PC-3 (cell line): ENCODE results near the gene THBS3. TPM values are rescaled to one million over a fixed set of nuclear protein-coding genes. Genes with fewer than 3 reads are reported as not detected.
"Not testable (repeated sequence)": the region's sequence is repeated elsewhere in the genome, so short reads cannot be mapped to it uniquely, and the experiment has no call there.

Source experiments
- ATAC-seq: fragments of 200-7000 bp; cut with Tn5 transposase; 2 replicates; pipeline ENCODE4 v1.9.1; 2020; ENCODE audit warnings: mild to moderate bottlenecking, moderate library complexity
- BruUV-seq: library from RNA; stranded (reverse); fragments of 400-500 nt; replicated peaks from 2 replicates; lab custom pipeline; 2021; lab: Mats Ljungman, UMichigan
- CTCF ChIA-PET: fragments of 300-600 bp; sonication (Branson Sonifier 250); formaldehyde crosslinking; loops from one replicate; lab custom pipeline; 2022; ENCODE audit warnings: antibody characterized with exemption; lab: Charles Lee
- POLR2A ChIA-PET: fragments of 300-600 bp; sonication (Branson Sonifier 250); formaldehyde crosslinking; loops from one replicate; lab custom pipeline; 2022; ENCODE audit warnings: antibody characterized with exemption; ENCODE audit not compliant: unreplicated experiment; lab: Charles Lee
- DNase-seq: peaks from one replicate; pipeline ENCODE4 v3.0.0-alpha.2; 2015
- H2AFZ ChIP-seq: fragments of 300-600 bp; sonication (generic); 2 replicates; pipeline ENCODE4 v1.6.0; 2016; ENCODE audit warnings: antibody characterized with exemption, low read length
- H3F3A ChIP-seq: fragments of 300-600 bp; sonication (generic); one replicate; pipeline ENCODE4 v1.6.0; 2017; ENCODE audit warnings: antibody characterized with exemption, low read length, control low read depth, mild to moderate bottlenecking; ENCODE audit not compliant: unreplicated experiment
- H3K27ac ChIP-seq: fragments of 300-600 bp; sonication (generic); 2 replicates; pipeline ENCODE4 v1.5.1; 2016; ENCODE audit warnings: mild to moderate bottlenecking, low read length
- H3K27me3 ChIP-seq: fragments of 300-600 bp; sonication (generic); 2 replicates; pipeline ENCODE4 v1.6.1; 2016; ENCODE audit warnings: low read length, mixed read lengths
- H3K36me3 ChIP-seq: fragments of 300-600 bp; sonication (generic); 2 replicates; pipeline ENCODE4 v1.6.1; 2016; ENCODE audit warnings: low read depth, mixed run types, low read length, mixed read lengths
- H3K4me1 ChIP-seq: fragments of 300-600 bp; sonication (generic); 2 replicates; pipeline ENCODE4 v1.5.1; 2016; ENCODE audit warnings: low read length; ENCODE audit not compliant: insufficient read depth
- H3K4me2 ChIP-seq: fragments of 300-600 bp; sonication (generic); 2 replicates; pipeline ENCODE4 v1.6.0; 2016; ENCODE audit warnings: low read length
- H3K4me3 ChIP-seq: fragments of 300-600 bp; sonication (generic); 2 replicates; pipeline ENCODE4 v1.5.1; 2016; ENCODE audit warnings: mild to moderate bottlenecking, low read length, mixed read lengths
- H3K79me2 ChIP-seq: fragments of 300-600 bp; sonication (generic); 2 replicates; pipeline ENCODE4 v1.6.1; 2017; ENCODE audit warnings: low read length, mixed read lengths
- H3K9ac ChIP-seq: fragments of 300-600 bp; sonication (generic); 2 replicates; pipeline ENCODE4 v1.6.0; 2016; ENCODE audit warnings: mild to moderate bottlenecking, low read length
- H3K9me2 ChIP-seq: fragments of 300-600 bp; sonication (generic); replicated peaks from 2 replicates; pipeline ENCODE4 v1.6.1; 2016; ENCODE audit warnings: mixed run types, low read length, mixed read lengths
- H3K9me3 ChIP-seq: fragments of 300-600 bp; sonication (generic); 2 replicates; pipeline ENCODE4 v1.6.1; 2016; ENCODE audit warnings: low read length, mixed read lengths
- H4K20me1 ChIP-seq: fragments of 300-600 bp; sonication (generic); 2 replicates; pipeline ENCODE4 v1.6.1; 2016; ENCODE audit warnings: low read length, mixed read lengths
- EZH2 ChIP-seq: fragments of 300-600 bp; sonication (generic); IDR thresholded peaks from one replicate; pipeline ENCODE4 v1.6.1; 2017; ENCODE audit warnings: antibody characterized with exemption, mild to moderate bottlenecking, low read length; ENCODE audit not compliant: unreplicated experiment
- EZH2phosphoT487 ChIP-seq: fragments of 300-600 bp; sonication (generic); IDR thresholded peaks from 2 replicates; pipeline ENCODE4 v1.6.1; 2018; ENCODE audit warnings: mild to moderate bottlenecking, antibody characterized with exemption, low read length, borderline replicate concordance
- intact Hi-C: fragments of 100-400 bp; cut with micrococcal nuclease; formaldehyde crosslinking; loops from 2 replicates; pipeline ENCODE4 v1.9.0; 2023
- total RNA-seq: library from RNA; depleted of rRNA; stranded (reverse); fragments of >200 nt; gene quantifications from 2 replicates; pipeline ENCODE4 v1.2.3, GENCODE V29; 2014
- TF ChIP-seq, protein P1 (sequence below): fragments of 300-600 bp; sonication (generic); conservative IDR thresholded peaks from 2 replicates; pipeline ENCODE4 v1.5.1; 2017; ENCODE audit warnings: antibody characterized with exemption, low read depth, mild to moderate bottlenecking, low read length

The THBS3 gene
- total RNA-seq, 1 experiment from 2014 or later = 13.0 TPM

DNA sequence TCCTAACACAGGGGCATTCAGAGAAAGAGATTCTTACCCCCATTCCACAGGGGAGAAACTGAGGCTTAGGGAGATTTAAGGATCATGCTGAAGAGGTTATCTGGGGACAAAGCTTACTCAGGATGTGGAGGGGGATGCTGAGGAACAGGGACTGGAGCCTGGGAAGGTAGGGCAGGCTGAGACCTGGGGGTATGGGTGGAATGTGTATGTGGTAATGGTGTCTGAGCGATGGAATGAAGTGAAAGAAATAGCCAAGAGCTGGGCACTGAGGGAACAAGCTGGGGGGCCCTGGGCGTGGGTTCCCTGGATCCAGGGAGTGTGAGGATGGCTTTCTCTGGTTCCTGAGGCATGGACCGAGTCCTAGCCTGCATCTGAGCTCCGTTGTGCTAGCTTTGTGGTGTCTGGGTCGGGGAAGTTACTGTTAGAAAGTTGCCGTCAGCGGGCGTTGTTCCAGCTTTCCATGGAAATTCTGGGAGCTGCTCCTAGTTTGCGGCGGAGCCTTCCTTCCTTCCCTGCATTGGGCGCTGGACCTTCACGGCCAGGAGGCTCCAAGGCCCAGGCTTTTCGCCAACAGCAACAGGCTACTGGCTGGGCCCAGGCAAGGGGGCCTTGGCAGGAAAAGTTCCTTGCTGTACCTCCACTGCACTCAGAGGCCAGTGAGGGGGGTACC is 3.8 kb upstream of the THBS3 start:
- H3K27ac ChIP-seq, H3K36me3 ChIP-seq, intact Hi-C loops, H3K27me3 ChIP-seq, H3K9me2 ChIP-seq, H3K9me3 ChIP-seq, DNase-seq, BruUV-seq, H4K20me1 ChIP-seq, H3K9ac ChIP-seq, H3F3A ChIP-seq, CTCF ChIA-PET, ATAC-seq, POLR2A ChIA-PET, H3K4me3 ChIP-seq, H2AFZ ChIP-seq, H3K4me2 ChIP-seq: not testable (repeated sequence)
- Histone ChIP-seq H3K79me2 (peaks cover 12% of the 10 kb centered on the region), H3K4me1 (peaks cover 26% of the 10 kb centered on the region)

DNA sequence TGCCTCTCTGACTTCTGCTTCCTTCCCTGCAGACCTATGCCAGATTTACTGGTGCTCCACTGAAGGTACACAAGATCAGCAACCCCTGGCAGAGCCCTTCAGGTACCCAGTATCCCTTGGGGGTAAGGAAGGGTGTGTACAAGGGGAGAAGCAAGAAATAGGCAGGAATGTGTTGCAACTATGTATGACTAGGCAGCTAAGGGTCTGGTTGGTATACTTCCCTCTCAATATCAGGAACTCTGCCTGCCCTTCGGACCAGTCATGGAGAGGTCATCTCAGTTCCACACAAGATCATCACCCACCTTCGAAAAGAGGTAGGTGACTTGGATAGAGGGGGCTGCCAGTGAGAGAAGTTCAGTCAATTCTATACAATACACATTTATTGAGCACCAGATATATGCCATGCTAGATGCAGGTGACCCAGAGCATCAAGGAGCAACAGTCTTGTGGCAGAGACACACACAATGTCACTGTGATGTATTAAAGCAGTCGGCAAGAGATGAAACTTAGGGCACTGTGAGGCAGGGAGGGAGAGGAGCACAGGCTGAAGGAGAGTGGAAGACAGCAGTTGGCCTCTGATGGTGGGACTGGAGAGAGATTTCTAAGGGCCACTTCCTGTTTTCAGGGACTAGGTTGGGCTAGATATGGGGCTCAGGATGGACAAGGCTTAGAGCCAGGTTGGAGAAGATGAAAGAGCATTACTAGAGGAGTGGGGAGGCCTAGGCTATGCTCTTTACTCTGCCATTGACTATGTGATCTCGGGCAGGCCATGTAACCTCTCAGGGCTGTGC is 2.8 kb upstream of the THBS3 start:
- Histone ChIP-seq H3K27ac (no peak overlapping the region), H2AFZ (no peak overlapping the region), H3K4me3 (peak overlapping the region; percentile 98; the same call in 1 of the 2 replicates), H3K9me3 (no peaks in the 10 kb centered on the region), H3K79me2 (peaks cover 12% of the 10 kb centered on the region), H3K9ac (no peak overlapping the region), H3K4me1 (peaks cover 26% of the 10 kb centered on the region), H3K4me2 (peak overlapping the region; percentile 95), H3K36me3 (no peaks in the 10 kb centered on the region; the same call in 1 of the 2 replicates), H3K27me3 (no peaks in the 10 kb centered on the region), H3F3A (no peaks in the 10 kb centered on the region), H4K20me1 (no peaks in the 10 kb centered on the region), H3K9me2 (no peaks in the 10 kb centered on the region)
- DNase-seq = no peak
- ATAC-seq = no peak
- intact Hi-C loops = no loop called here
- no TSS peak for BruUV-seq
- CTCF ChIA-PET = no interaction called here
- TF ChIP-seq, protein P1, sequence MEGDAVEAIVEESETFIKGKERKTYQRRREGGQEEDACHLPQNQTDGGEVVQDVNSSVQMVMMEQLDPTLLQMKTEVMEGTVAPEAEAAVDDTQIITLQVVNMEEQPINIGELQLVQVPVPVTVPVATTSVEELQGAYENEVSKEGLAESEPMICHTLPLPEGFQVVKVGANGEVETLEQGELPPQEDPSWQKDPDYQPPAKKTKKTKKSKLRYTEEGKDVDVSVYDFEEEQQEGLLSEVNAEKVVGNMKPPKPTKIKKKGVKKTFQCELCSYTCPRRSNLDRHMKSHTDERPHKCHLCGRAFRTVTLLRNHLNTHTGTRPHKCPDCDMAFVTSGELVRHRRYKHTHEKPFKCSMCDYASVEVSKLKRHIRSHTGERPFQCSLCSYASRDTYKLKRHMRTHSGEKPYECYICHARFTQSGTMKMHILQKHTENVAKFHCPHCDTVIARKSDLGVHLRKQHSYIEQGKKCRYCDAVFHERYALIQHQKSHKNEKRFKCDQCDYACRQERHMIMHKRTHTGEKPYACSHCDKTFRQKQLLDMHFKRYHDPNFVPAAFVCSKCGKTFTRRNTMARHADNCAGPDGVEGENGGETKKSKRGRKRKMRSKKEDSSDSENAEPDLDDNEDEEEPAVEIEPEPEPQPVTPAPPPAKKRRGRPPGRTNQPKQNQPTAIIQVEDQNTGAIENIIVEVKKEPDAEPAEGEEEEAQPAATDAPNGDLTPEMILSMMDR = no peak
- TF ChIP-seq EZH2 (no peak), EZH2phosphoT487 (no peak)
- POLR2A ChIA-PET = no interaction called here

DNA sequence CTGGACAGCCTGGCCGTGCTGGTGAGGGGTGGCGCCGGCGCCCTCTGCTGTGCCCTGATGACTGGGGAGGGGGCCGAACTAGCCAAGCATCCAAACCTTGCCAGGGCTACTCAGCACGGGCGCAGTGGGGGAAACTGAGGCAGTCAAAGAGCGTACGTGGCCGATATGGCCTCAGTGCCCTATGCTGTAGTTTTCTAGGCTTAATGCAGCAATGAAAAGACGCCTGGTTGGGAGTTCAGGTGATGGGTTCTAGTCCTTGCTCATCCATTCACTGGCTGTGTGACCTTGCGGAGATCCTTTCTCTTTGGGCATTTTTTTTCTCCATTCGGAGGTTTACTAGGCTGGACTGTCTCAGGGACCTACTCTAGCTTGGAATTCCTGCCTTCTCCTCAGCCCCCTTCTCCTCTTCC is 1.6 kb upstream of the THBS3 start:
- Histone ChIP-seq H3K36me3 (no peaks in the 10 kb centered on the region; the same call in 1 of the 2 replicates), H3K27ac (peak overlapping the region; percentile 90), H3K9me2 (no peaks in the 10 kb centered on the region), H3F3A (no peaks in the 10 kb centered on the region), H3K4me2 (peak overlapping the region; percentile 95), H3K79me2 (peaks cover 12% of the 10 kb centered on the region), H3K9ac (peak overlapping the region; percentile 98), H3K27me3 (no peaks in the 10 kb centered on the region), H2AFZ (peak overlapping the region; percentile 92), H4K20me1 (no peaks in the 10 kb centered on the region), H3K4me1 (peaks cover 26% of the 10 kb centered on the region), H3K9me3 (no peaks in the 10 kb centered on the region), H3K4me3 (peak overlapping the region; percentile 98)
- ChIA-PET CTCF (interaction anchor here (1.0 to 1.2 kb wide), 2 partner anchors 36 to 52 kb away, joined by 4 read pairs; partner anchors contain the start of gene KRTCAP2), POLR2A (interaction anchor here (0.6 to 0.7 kb wide), 2 partner anchors 33 to 54 kb away, joined by 3 read pairs; no protein-coding TSS in a partner anchor)
- intact Hi-C loops = loop anchor here (5.0 kb wide), 1 partner anchor 33 kb away; a partner anchor contains a TSS
- no peak for ATAC-seq
- BruUV-seq = TSS peak; percentile 85
- DNase-seq = no peak
- TF ChIP-seq EZH2phosphoT487 (no peak), EZH2 (no peak)
- TF ChIP-seq, protein P1 = no peak
